Breast epithelium (tissue), 4 donors: ENCODE results near the gene RERE. TPM values are rescaled to one million over a fixed set of nuclear protein-coding genes. Genes with fewer than 3 reads are reported as not detected.

ENCODE experiments used
- DNase-seq, 2 donors: peaks; one replicate each; pipeline ENCODE4 v3.0.0-alpha.2; 2019; ENCODE audit warnings: low spot score in 2 of 2
- H3K27ac ChIP-seq, 2 donors: fragments of 200-600 bp; sonication (generic) in 1 of 2; one replicate each; pipeline ENCODE4 v1.5.1; 2016 to 2019; ENCODE audit warnings: mild to moderate bottlenecking in 1 of 2
- H3K27me3 ChIP-seq, 2 donors: fragments of 200-600 bp; sonication (generic) in 1 of 2; one replicate each; pipeline versions ENCODE4 v1.5.1 to v1.6.0; 2017 to 2019; ENCODE audit warnings: control low read depth in 1 of 2, mild to moderate bottlenecking in 1 of 2
- H3K36me3 ChIP-seq: fragments of 200-600 bp; one replicate; pipeline ENCODE4 v1.5.1; 2019
- H3K4me1 ChIP-seq, 2 donors: fragments of 200-600 bp; sonication (generic); one replicate each; pipeline ENCODE4 v1.5.1; 2016 to 2019; ENCODE audit warnings: control low read depth in 1 of 2
- H3K4me3 ChIP-seq, 3 donors: fragments of 200-600 bp; sonication (generic); 1 replicate in 2 of 3; 2 replicates in 1 of 3; pipeline ENCODE4 v1.5.1; 2016 to 2019; ENCODE audit warnings: mild to moderate bottlenecking in 3 of 3, moderate library complexity in 2 of 3
- H3K9me3 ChIP-seq, 2 donors: fragments of 200-600 bp; sonication (generic) in 1 of 2; one replicate each; pipeline ENCODE4 v1.5.1; 2016 to 2019; ENCODE audit warnings: control low read depth in 1 of 2
- CTCF ChIP-seq, 3 donors: fragments of 450-650 bp; IDR thresholded peaks; one replicate each; pipeline ENCODE4 v1.5.1; 2016 to 2017; ENCODE audit warnings: antibody characterized with exemption in 3 of 3, mild to moderate bottlenecking in 3 of 3, moderate library complexity in 3 of 3
- POLR2A ChIP-seq: fragments of 450-650 bp; IDR thresholded peaks from one replicate; pipeline ENCODE4 v1.6.1; 2016; ENCODE audit warnings: antibody characterized with exemption, mild to moderate bottlenecking, moderate library complexity
- POLR2AphosphoS5 ChIP-seq, 3 donors: sonication (generic); formaldehyde crosslinking; IDR thresholded peaks; one replicate each; pipeline ENCODE4 v1.6.1; 2017; ENCODE audit warnings: antibody characterized with exemption in 3 of 3
- intact Hi-C: fragments of 100-400 bp; cut with DNase I; formaldehyde crosslinking; loops from one replicate; pipeline ENCODE4 v1.15.1; 2023; ENCODE audit warnings: low total_unique reads
- total RNA-seq, 3 donors: library from RNA; depleted of rRNA; stranded (reverse); fragments of >200 nt; gene quantifications; one replicate each; pipeline ENCODE4 v1.1.0, GENCODE V29; 2016

The RERE gene
- total RNA-seq, 3 donors from 2014 or later, result 65.8 to 166 (median 123) TPM

- no peak for DNase-seq
- Histone ChIP-seq H3K4me1 (peaks cover 9 to 20% of the 10 kb centered on the region in 2 donors), H3K9me3 (no peaks in the 10 kb centered on the region), H3K27ac (peak overlapping the region; percentile 73 to 85), H3K36me3 (no peaks in the 10 kb centered on the region), H3K4me3 (peak overlapping the region in 1 of 3 donors; percentile 5), H3K27me3 (no peaks in the 10 kb centered on the region)
- TF ChIP-seq POLR2AphosphoS5 (IDR thresholded peaks at IDR 0.05), result no peak
- TF ChIP-seq CTCF (IDR thresholded peaks at IDR 0.05), result no peak
- no peak for TF ChIP-seq POLR2A
- intact Hi-C loops, result no loop called here
Measured at GRCh38 chr1:8378981-8379470, 438.4 kb downstream of the RERE start.

DNA sequence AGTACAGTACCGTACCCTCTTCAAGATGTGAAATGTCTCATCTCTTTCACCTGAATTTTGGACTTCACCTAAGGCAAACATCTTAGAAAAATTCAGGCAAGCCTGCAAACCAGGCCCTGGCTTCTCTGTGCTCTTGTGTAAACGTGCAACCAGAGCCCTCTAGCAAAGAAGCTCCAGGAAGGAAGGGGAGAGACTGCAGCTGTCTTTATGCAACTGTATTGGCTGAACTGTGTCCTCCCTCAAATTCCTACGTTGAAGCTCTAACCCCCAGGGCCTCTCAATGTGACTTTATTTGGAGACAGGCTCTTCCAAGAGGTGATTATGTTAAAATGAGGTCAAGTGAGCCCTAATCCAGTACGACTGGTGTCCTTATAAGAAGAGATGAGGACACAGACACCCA is 439.3 kb downstream of the RERE start:
- no peaks in the 10 kb centered on the region for H3K9me3 ChIP-seq
- DNase-seq, result no peak
- H3K4me1 ChIP-seq, result peaks cover 13 to 25% of the 10 kb centered on the region in 2 donors
- H3K27ac ChIP-seq, result peak overlapping the region; percentile 73 to 85
- no peak for TF ChIP-seq CTCF (IDR thresholded peaks at IDR 0.05)
- no peak for TF ChIP-seq POLR2A
- no peak for TF ChIP-seq POLR2AphosphoS5 (IDR thresholded peaks at IDR 0.05)
- H3K36me3 ChIP-seq, result no peaks in the 10 kb centered on the region
- H3K4me3 ChIP-seq, result no peak overlapping the region
- no peaks in the 10 kb centered on the region for H3K27me3 ChIP-seq
- intact Hi-C loops, result no loop called here

GRCh38 chr1:8377271-8377981 is 440.0 kb downstream of the RERE start:
- peaks cover 14 to 29% of the 10 kb centered on the region in 2 donors for H3K4me1 ChIP-seq
- TF ChIP-seq CTCF (IDR thresholded peaks at IDR 0.05) (no peak), POLR2AphosphoS5 (IDR thresholded peaks at IDR 0.05) (no peak), POLR2A (no peak)
- no peak for DNase-seq

GRCh38 chr1:8376358-8376840 is 441.0 kb downstream of the RERE start:
- H3K4me3 ChIP-seq, result no peak overlapping the region
- no peaks in the 10 kb centered on the region for H3K36me3 ChIP-seq
- no peak for TF ChIP-seq POLR2AphosphoS5 (IDR thresholded peaks at IDR 0.05)
- TF ChIP-seq POLR2A, result no peak
- no peak for TF ChIP-seq CTCF (IDR thresholded peaks at IDR 0.05)
- H3K27me3 ChIP-seq, result no peaks in the 10 kb centered on the region
- intact Hi-C loops, result no loop called here
- peaks cover 10 to 30% of the 10 kb centered on the region in 2 donors for H3K4me1 ChIP-seq
- no peak for DNase-seq
- peak overlapping the region in 1 of 2 donors; percentile 34 for H3K27ac ChIP-seq
- no peaks in the 10 kb centered on the region for H3K9me3 ChIP-seq

More at GRCh38 chr1:8377271-8377981, 440.0 kb downstream of the RERE start:
- Histone ChIP-seq H3K4me3 (no peak overlapping the region), H3K27ac (peak overlapping the region in 1 of 2 donors; percentile 85), H3K27me3 (no peaks in the 10 kb centered on the region), H3K9me3 (no peaks in the 10 kb centered on the region), H3K36me3 (no peaks in the 10 kb centered on the region)
- intact Hi-C loops, result no loop called here

DNA sequence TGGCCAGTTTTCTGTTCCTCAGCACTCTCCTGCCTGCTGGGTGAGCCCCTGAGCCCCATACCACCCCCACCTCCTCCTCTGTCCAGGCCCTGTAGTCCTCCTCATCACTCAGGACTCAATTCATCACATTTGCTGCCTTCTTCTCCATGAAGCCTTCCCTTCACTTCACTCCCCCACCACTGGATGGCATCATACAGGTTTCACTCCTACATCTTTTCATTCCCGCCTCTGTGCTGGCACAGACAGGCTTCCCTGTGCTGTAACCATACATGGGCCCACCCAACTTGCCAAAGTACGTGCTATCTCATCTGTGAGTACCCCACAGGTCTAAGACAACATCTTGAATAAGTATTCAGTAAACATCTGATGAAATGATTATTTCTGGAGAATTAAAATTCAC is 442.6 kb downstream of the RERE start:
- Histone ChIP-seq H3K36me3 (no peaks in the 10 kb centered on the region), H3K4me1 (peaks cover 10 to 39% of the 10 kb centered on the region in 2 donors), H3K4me3 (no peak overlapping the region), H3K9me3 (no peaks in the 10 kb centered on the region), H3K27me3 (no peaks in the 10 kb centered on the region), H3K27ac (peak overlapping the region; percentile 84 to 87)
- peak in 1 of 2 donors; percentile 39 for DNase-seq
- intact Hi-C loops, result no loop called here
- no peak for TF ChIP-seq POLR2A
- peak in 1 of 3 donors; percentile 39 for TF ChIP-seq CTCF (IDR thresholded peaks at IDR 0.05)
